SK-N-MC (cell line): Measurements from ENCODE around the gene VAMP8.
A peak's percentile ranks its signal among the peaks of the same experiment; 100 is the strongest.
"Not testable (repeated sequence)": the region's sequence is repeated elsewhere in the genome, so short reads cannot be mapped to it uniquely, and the experiment has no call there.

Experiments
- DNase-seq: peaks from one replicate; pipeline ENCODE4 v3.0.0-alpha.2; 2011; ENCODE audit warnings: low read depth, low spot score
- H3K27ac ChIP-seq: fragments of 200-600 bp; sonication (generic); 2 replicates; pipeline ENCODE4 v1.5.1; 2016; ENCODE audit warnings: mixed run types
- H3K36me3 ChIP-seq: fragments of 200-600 bp; sonication (generic); 2 replicates; pipeline ENCODE4 v1.6.1; 2017; ENCODE audit warnings: antibody characterized with exemption, low read length, mixed read lengths; ENCODE audit not compliant: insufficient read depth
- H3K4me3 ChIP-seq: fragments of 200-600 bp; sonication (generic); 2 replicates; pipeline ENCODE4 v1.5.1; 2016
- H3K9ac ChIP-seq: fragments of 200-600 bp; sonication (generic); 2 replicates; pipeline ENCODE4 v1.8.0; 2017; ENCODE audit warnings: mixed run types, mixed read lengths; ENCODE audit not compliant: insufficient read length
- H3K9me3 ChIP-seq: fragments of 200-600 bp; sonication (generic); 2 replicates; pipeline ENCODE4 v1.6.1; 2017; ENCODE audit warnings: low read depth, mild to moderate bottlenecking, antibody characterized with exemption, low read length, moderate library complexity, mixed read lengths
- EZH2 ChIP-seq: fragments of 200-600 bp; sonication (generic); IDR thresholded peaks from one replicate; pipeline ENCODE4 v1.6.1; 2017; ENCODE audit warnings: antibody characterized with exemption
- FOXP2 ChIP-seq: optimal IDR thresholded peaks from 2 replicates; pipeline ENCODE3; 2011; ENCODE audit warnings: mild to moderate bottlenecking, moderate library complexity; ENCODE audit not compliant: insufficient read depth; ENCODE audit errors: extremely low read length, control extremely low read depth
- POLR2AphosphoS5 ChIP-seq: IDR thresholded peaks from 2 replicates; pipeline ENCODE4 v1.6.1; 2012; ENCODE audit warnings: mild to moderate bottlenecking, low read depth, low read length, borderline replicate concordance

The VAMP8 gene

DNA sequence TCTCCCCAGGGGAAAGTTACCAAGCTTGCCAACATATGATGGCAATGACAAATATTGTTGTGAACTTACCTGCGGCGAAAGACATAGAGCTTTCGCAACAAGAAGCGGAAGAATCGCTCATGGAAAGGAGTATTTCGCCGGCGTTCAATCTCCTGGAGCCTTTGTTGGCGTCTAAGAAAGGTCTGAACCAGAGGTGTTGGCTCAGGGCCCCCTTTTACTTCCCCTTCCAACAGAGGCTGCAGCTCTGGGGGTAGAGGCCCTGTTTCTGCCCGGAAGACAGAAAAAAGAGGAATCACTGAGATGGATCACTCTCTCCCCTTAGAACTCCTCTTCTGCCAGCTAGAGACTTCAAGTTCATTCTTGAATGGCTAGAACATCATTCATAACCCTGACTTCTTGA lies 26.9 kb upstream of the VAMP8 start:
- TF ChIP-seq FOXP2 (no peak), EZH2 (no peak), POLR2AphosphoS5 (no peak)
- H3K9me3 ChIP-seq, result no peaks in the 10 kb centered on the region
- H3K36me3 ChIP-seq, result peaks cover 62% of the 10 kb centered on the region
- no peak overlapping the region for H3K9ac ChIP-seq
- no peak overlapping the region for H3K27ac ChIP-seq
- no peak for DNase-seq
- H3K4me3 ChIP-seq, result no peak overlapping the region

DNA sequence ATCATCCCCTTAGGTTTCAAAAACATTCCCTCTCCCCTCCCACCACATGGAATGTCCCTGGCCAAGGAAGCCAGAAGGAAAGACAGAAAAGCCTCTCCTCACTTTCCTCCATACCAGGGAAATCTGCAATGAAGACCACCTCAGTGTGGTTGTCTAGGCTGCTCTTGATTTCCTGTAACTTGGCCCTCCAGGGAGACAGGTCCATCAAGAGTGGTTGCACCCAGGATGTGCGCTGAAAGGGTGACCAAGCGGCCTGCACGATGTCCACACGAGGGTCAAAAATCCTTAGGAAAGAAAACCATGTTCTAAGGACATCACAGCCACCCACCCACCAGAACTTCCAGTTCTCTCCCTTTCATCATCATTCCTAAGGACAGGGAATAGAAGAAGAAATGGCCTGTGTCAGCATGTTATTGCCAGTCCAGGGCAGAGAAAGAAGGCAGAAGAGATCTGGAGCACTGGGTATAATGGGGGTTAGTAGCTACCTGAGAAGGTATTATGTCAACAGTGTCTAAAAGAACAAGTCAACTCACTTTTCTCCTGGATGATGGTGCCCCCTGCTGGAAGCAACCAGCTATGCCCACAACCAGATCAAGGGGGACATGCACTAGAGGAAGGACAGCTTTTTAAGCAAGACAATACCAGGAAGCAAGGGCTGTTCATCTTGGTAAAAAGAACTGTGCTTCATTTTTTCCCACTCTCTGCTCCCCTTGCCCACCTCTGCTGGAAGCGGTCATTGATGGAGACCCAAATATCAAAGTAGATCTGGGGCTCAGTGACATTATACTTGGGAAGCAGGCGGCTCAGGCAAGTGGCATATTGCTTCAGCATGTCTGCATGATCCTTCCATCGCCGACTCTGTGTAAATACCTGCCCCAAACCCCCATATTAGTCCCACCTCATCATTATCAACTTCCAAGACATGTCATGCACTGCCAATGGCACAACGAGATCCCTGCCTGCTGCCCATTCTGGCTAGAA lies 25.4 kb upstream of the VAMP8 start:
- no peak overlapping the region for H3K4me3 ChIP-seq
- H3K9ac ChIP-seq, result no peak overlapping the region
- DNase-seq, result no peak
- no peaks in the 10 kb centered on the region for H3K9me3 ChIP-seq
- peaks cover 56% of the 10 kb centered on the region for H3K36me3 ChIP-seq
- TF ChIP-seq EZH2 (no peak), POLR2AphosphoS5 (0 out of 2 replicates have a peak, but pooled peaks have one; percentile 19)
- no peak overlapping the region for H3K27ac ChIP-seq

DNA sequence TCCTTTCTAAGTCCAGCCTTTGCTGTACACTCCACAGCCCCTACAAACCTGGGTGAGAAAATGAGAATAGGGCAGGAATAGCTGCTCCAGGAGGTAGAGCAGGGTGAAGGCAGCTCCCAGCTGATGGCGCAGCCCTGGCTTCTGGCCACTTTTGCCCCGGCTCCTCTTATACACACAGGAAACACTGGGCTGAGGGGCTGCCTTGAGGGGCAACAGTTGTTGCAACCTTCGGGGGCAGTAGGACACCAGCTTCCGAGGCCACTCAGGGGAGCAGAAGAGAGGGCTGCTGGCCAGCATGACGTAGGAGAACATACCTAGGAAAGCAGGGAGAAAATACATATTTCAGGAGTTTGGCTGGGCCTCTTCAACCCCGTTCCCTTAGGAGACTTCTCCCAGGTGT lies 24.2 kb upstream of the VAMP8 start:
- H3K4me3 ChIP-seq, result no peak overlapping the region
- H3K9me3 ChIP-seq, result no peaks in the 10 kb centered on the region
- no peak overlapping the region for H3K9ac ChIP-seq
- DNase-seq, result no peak
- H3K27ac ChIP-seq, result no peak overlapping the region
- peaks cover 57% of the 10 kb centered on the region for H3K36me3 ChIP-seq
- no peak for TF ChIP-seq POLR2AphosphoS5
- TF ChIP-seq FOXP2, result no peak
- TF ChIP-seq EZH2, result no peak

DNA sequence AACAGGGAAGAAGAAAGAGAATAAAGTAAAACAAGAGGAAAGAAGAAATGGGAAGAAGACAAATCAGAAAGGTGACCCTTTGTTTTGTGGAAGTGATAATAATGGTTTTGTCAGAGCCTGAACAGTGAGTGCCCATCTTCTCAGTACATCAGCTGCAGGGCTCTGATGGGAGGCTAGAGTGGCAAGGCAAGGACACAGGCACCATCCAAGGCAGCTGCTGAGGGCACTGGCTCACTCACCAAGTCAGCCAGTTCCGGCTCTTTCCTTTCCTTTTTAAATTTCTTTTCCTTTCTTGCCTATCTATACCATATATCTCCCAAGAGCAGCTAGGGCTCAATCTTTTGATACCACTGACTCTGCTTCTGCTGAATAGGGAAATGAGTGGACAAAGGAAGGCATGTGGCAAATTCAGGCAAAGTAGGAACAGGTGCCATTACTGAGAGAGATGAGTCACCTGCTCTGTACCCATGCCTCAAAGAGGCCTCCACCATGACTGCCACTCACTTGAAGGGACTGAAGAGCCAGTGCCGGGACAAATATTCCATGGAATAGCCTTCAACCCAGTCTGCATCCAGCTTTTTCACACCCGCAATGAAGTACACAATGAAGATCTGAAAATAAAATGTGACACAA lies 22.3 kb upstream of the VAMP8 start:
- H3K27ac ChIP-seq, result no peak overlapping the region
- DNase-seq, result no peak
- H3K36me3 ChIP-seq, result peaks cover 50% of the 10 kb centered on the region
- H3K4me3 ChIP-seq, result no peak overlapping the region
- no peak overlapping the region for H3K9ac ChIP-seq
- no peak for TF ChIP-seq FOXP2
- no peak for TF ChIP-seq EZH2
- no peak for TF ChIP-seq POLR2AphosphoS5
- no peaks in the 10 kb centered on the region for H3K9me3 ChIP-seq

GRCh38 chr2:85557130-85557529 lies 20.3 kb upstream of the VAMP8 start:
- no peaks in the 10 kb centered on the region for H3K9me3 ChIP-seq
- peaks cover 30% of the 10 kb centered on the region for H3K36me3 ChIP-seq
- no peak for DNase-seq
- TF ChIP-seq POLR2AphosphoS5, result no peak
- TF ChIP-seq FOXP2, result no peak
- no peak for TF ChIP-seq EZH2
- H3K9ac ChIP-seq, result no peak overlapping the region
- H3K27ac ChIP-seq, result no peak overlapping the region
- no peak overlapping the region for H3K4me3 ChIP-seq

GRCh38 chr2:85558160-85558559 lies 19.2 kb upstream of the VAMP8 start:
- Histone ChIP-seq H3K9me3 (no peaks in the 10 kb centered on the region), H3K4me3 (no peak overlapping the region), H3K36me3 (peaks cover 25% of the 10 kb centered on the region), H3K9ac (no peak overlapping the region), H3K27ac (no peak overlapping the region)
- TF ChIP-seq POLR2AphosphoS5 (no peak), FOXP2 (no peak), EZH2 (no peak)
- no peak for DNase-seq

GRCh38 chr2:85560403-85560726 lies 17.0 kb upstream of the VAMP8 start:
- not testable (repeated sequence) for DNase-seq, H3K9me3 ChIP-seq, H3K27ac ChIP-seq
- Histone ChIP-seq H3K9ac (peak overlapping the region; percentile 70), H3K36me3 (peaks cover 13% of the 10 kb centered on the region), H3K4me3 (peak overlapping the region; percentile 95)

- Histone ChIP-seq H3K27ac (no peak overlapping the region), H3K36me3 (peaks cover 11% of the 10 kb centered on the region), H3K4me3 (peak overlapping the region; percentile 95), H3K9me3 (no peaks in the 10 kb centered on the region), H3K9ac (peak overlapping the region; percentile 70)
- DNase-seq, result no peak
- no peak for TF ChIP-seq FOXP2
- no peak for TF ChIP-seq POLR2AphosphoS5
- TF ChIP-seq EZH2, result no peak
These were observed 16.5 kb upstream of the VAMP8 start for GRCh38 chr2:85560812-85561279.
